Cardiac ventricle fibroblast (primary cell): ENCODE measurements around the gene HTD2. TPM values are rescaled to one million over a fixed set of nuclear protein-coding genes. Genes with fewer than 3 reads are reported as not detected.

ENCODE experiments used
- total RNA-seq: library from RNA; depleted of rRNA; stranded (reverse); fragments of >200 nt; gene quantifications from 2 replicates; pipeline ENCODE4 v1.2.3, GENCODE V29; 2015

HTD2 gene
- 5.9 and 6.9 TPM in 2 replicates for total RNA-seq

DNA sequence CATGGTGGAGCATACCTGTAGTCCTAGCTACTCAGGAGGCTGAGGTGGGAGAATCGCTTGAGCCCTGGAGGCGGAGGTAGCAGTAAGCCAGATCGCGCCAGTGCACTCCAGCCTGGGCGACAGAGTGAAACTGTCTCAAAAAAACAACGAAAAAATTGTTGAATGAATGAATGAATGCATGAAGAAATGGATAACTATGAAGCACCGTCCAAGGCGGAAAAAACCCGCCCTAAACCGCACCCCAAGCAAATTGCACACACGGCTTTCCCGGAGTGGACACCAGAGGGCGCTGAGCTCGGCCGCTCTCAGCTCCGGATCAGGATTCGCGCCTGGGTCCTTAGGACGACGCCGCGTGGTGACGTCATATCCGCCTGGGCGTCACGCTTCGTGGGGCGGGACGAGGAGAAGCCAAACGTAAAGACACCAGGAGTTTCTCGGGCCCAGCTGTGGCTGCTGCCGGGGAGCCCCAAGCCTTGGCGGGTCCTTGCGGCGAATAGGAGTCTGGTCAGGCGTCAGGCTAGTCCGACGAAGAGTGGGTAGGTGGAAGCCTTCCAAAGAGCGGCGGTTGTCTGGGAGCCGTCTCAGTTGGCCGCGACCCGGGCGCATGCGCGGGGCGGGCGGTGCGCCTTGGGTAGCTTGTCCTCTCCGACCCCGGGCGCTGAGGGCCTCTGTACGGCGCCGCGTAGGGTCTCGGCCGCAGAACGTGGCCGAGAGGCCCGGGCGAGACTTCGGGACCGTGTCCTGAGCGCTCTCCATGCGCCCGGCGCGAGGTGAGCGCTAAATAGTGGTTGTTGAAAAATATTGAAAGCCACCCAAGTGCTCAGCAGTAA, at the start of gene HTD2, which contains the start of gene RPP14:
TSS of gene HTD2 (plus strand) at position 639 of the 830 bp plus-strand sequence. CDS start 11,094 bp downstream, outside the sequence.
TSS of gene RPP14 (plus strand) at position 364 of the 830 bp plus-strand sequence. CDS start 4,085 bp downstream, outside the sequence.

DNA sequence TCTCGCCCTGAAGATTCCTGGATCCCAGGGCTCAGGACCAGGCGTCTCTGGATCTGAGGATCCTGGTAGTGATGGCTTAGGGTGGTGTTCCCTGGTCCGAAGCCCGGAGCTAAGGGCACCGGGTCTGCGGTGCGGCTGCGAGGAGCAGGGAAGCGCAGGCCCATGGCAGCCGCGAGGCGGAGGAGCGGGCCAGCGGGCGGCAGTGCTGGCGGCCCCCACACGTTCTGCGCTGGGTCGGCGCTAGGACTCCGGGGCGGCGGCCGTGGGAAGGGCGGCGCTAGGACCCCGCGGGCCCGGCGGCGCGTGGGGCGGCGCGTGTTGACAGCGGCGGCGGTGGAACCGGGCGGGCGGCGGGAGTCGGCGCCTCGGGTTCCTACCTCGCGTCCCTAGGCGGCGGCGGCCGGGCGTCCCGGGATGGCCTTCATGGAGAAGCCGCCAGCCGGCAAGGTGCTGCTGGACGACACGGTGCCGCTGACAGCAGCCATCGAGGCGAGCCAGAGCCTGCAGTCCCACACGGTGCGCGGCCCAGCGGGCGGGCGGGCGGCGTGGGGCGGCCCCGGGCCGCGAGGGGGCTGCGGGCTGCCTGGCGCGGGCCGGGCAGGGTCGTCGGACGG, 26.4 kb downstream of the HTD2 start, which contains the start of gene PXK:
TSS of gene PXK (plus strand) at position 318 of the 614 bp plus-strand sequence. CDS start at position 415, 97 bp downstream.

Other genes with a start within 250 kb of the HTD2 start
- gene DNASE1L3, start 95.5 kb upstream of the HTD2 start, total RNA-seq, result 0.12 TPM in 1 of 2 replicates, not detected in the other
- gene ABHD6, start 68.7 kb upstream of the HTD2 start, total RNA-seq, result 4.4 and 7.3 TPM in 2 replicates
- 5.5 and 5.7 TPM in 2 replicates for gene RPP14, start 275 bp upstream of the HTD2 start, total RNA-seq
- 22.0 and 24.6 TPM in 2 replicates for gene PXK, start 26.4 kb downstream of the HTD2 start, total RNA-seq
- 52.9 and 84.5 TPM in 2 replicates for gene PDHB, start 127.3 kb downstream of the HTD2 start, total RNA-seq
- 6.3 and 10.0 TPM in 2 replicates for gene KCTD6, start 185.6 kb downstream of the HTD2 start, total RNA-seq
- gene ACOX2, start 230.7 kb downstream of the HTD2 start, total RNA-seq, result 21.7 and 24.2 TPM in 2 replicates